Breast epithelium (tissue), 3 donors: ENCODE data around the gene IMMP2L.

ENCODE experiments used
- POLR2A ChIP-seq: fragments of 450-650 bp; IDR thresholded peaks from one replicate; pipeline ENCODE4 v1.6.1; 2016; ENCODE audit warnings: antibody characterized with exemption, mild to moderate bottlenecking, moderate library complexity
- POLR2AphosphoS5 ChIP-seq, 3 donors: sonication (generic); formaldehyde crosslinking; IDR thresholded peaks; one replicate each; pipeline ENCODE4 v1.6.1; 2017; ENCODE audit warnings: antibody characterized with exemption in 3 of 3
- TF ChIP-seq, protein P1 (sequence below), 3 donors: fragments of 450-650 bp; IDR thresholded peaks; one replicate each; pipeline ENCODE4 v1.5.1; 2016 to 2017; ENCODE audit warnings: antibody characterized with exemption in 3 of 3, mild to moderate bottlenecking in 3 of 3, moderate library complexity in 3 of 3

DNA sequence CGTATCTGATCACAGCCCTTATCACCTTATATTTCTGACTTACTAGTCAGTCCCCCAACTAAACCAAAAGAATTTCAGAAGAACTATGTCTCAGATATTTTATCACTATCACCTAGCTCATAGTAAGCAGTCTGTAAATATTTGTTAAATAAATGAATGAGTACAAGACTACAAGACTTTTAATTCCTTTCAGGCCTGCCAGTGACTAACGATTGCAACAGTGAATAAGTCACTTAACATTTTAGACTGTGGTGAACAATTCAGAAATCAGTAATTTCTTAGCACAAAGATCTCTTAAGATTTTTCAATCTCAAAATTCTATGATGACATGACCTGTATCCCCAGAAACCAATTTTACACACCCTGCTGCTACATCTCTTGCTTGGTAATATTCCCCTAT lies 162.2 kb downstream of the IMMP2L start:
- TF ChIP-seq, protein P1, sequence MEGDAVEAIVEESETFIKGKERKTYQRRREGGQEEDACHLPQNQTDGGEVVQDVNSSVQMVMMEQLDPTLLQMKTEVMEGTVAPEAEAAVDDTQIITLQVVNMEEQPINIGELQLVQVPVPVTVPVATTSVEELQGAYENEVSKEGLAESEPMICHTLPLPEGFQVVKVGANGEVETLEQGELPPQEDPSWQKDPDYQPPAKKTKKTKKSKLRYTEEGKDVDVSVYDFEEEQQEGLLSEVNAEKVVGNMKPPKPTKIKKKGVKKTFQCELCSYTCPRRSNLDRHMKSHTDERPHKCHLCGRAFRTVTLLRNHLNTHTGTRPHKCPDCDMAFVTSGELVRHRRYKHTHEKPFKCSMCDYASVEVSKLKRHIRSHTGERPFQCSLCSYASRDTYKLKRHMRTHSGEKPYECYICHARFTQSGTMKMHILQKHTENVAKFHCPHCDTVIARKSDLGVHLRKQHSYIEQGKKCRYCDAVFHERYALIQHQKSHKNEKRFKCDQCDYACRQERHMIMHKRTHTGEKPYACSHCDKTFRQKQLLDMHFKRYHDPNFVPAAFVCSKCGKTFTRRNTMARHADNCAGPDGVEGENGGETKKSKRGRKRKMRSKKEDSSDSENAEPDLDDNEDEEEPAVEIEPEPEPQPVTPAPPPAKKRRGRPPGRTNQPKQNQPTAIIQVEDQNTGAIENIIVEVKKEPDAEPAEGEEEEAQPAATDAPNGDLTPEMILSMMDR (IDR thresholded peaks at IDR 0.05): no peak
- TF ChIP-seq POLR2A (no peak), POLR2AphosphoS5 (IDR thresholded peaks at IDR 0.05) (no peak)
